Embryonic facial prominence (tissue), 1 donor: ENCODE data around the gene KLK10.

Experiments
- DNase-seq: peaks from one replicate; pipeline ENCODE4 v3.0.0-alpha.2; 2016; ENCODE audit errors: extremely low spot score

The KLK10 gene

DNA sequence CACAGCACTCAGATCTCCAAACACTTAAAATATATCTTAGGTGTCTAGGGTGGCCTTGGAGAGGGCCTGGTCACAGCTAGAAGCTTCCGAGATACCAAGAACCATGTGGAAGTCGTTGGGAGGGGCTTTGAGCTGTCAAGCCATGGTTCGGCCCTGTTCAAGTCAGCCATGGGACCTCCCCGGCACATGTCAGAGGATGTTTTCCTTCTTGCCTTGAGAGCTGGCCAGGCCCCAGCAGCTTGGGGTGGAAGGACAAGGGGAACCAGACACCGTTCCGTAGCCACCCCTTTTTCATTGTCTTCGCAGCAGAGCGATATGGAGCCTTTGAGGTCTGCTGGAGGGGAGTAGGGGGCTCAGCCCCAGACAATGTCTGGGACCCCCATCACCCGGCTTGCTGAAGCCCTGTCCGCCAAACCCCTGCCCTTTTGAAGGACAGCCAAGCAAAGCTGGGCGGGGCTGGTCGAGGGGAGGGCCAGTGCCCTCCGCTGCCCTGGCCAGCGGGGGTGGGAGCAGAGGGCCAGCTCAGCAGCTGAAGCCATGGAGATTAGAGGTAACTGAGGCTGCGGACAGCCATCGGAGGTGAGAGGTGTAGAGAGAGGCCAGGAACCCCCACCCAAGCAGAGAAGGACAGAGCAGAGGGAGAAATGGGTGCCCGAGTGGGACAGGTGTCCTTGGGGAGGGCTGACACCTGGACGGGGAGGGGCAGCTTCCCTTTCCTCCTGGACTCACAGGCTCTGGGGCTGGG lies 6.5 kb upstream of the KLK10 start:
- no peak for DNase-seq

DNA sequence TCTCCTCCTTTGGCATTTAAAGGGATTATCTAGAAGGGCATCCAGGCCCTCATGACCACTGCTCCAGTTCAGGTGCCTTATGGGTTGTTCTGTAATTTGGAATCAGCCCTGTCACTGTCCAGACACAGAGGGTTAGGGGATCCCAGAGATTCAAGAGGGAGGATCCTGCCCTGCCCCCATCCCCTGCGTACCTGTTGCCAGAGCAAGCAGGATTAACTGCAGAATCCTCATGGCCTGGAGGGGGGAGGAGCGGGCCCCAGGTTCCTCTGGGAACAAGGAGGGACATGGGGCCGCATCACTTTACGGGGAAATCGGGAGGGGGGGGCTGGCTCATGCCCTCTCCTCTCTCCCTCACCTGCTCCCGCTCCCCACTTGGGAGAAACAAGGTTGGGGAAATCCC lies 5.9 kb upstream of the KLK10 start:
- no peak for DNase-seq

DNA sequence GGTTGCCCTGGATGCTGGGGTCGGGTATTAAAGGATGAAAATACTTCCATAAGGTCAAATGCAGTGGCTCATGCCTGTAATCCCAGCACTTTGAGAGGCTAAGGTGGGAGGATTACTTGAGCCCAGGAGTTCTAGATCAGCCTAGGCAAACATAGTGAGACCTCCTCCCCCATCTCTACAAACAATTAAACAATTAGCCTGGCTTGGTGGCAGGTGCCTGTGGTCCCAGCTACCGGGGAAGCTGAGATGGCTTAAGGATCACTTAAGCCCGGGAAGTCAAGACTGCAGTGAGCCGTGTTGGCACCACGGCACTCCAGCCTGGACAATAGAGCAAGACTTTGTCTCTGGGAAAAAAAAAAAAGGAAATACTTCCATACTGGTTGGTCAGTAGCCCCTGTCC lies 5.4 kb upstream of the KLK10 start:
- DNase-seq, result no peak

DNA sequence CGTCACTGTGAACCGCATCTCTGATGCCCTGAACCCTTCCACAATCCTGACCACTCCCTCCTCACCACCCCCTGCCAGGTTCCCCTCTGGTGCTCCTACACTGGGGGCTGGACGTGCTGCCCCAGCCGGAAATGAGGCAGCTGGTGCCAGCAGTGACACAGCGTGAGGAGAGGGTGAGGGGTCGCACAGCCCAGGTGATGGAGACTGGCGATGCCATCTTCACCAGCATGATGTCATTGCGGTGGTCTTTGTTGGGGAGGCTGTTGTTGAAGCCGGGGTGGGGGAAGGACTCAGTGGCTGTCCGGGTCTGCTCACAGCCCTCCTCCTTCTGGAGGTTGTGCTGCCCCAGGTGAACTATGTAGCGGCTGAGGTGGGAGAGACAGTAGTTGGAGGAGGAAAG lies 4.4 kb upstream of the KLK10 start:
- DNase-seq, result no peak

DNA sequence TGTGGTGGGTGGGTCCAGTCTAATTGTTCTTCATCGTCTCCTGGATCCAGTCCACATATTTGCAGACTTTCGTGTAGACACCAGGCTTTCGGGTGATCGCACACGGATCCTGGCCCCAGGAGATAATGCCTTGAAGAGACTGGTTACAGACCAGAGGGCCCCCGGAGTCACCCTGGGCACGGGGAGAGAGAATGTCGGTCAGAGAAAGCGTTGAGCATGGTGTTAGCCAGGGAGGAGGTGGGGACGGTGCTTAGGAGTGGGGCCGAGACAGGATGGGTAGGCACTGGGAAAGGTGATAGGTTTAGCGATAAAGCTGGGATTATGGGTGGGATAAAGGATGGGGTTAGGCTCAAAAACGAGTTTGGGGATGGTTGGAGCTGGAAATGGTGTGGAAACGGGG lies 3.0 kb upstream of the KLK10 start:
- DNase-seq, result no peak

DNA sequence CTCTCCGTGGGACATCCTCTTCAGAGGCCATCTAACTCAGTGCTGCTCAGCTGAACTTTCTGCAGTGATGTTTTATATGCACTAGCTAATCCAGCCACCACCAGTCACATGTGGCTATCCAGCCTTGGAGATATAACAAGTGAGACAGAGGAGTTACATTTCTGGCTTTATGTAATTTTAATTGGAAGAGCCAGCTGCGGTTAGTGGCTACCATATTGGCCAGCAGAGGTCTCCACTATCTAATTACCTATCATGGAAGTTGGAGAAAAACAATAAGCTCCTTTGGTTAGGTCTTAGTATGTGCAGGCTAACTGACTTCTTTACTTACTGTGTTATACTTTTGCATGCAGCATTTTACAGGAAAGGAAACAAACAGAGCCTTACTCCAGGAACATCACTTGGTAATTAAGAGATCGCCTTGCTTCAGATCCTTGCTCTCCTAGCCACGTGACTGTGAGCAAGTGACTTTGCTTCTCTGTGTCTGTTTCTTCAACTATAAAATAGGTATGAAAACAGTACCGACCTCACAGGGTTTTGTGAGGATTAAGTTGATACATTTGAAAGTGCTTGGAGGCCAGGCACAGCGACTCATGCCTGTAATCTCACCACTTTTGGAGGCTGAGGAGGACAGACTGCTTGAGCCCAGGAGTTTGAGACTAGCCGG lies 1.6 kb upstream of the KLK10 start:
- no peak for DNase-seq

DNA sequence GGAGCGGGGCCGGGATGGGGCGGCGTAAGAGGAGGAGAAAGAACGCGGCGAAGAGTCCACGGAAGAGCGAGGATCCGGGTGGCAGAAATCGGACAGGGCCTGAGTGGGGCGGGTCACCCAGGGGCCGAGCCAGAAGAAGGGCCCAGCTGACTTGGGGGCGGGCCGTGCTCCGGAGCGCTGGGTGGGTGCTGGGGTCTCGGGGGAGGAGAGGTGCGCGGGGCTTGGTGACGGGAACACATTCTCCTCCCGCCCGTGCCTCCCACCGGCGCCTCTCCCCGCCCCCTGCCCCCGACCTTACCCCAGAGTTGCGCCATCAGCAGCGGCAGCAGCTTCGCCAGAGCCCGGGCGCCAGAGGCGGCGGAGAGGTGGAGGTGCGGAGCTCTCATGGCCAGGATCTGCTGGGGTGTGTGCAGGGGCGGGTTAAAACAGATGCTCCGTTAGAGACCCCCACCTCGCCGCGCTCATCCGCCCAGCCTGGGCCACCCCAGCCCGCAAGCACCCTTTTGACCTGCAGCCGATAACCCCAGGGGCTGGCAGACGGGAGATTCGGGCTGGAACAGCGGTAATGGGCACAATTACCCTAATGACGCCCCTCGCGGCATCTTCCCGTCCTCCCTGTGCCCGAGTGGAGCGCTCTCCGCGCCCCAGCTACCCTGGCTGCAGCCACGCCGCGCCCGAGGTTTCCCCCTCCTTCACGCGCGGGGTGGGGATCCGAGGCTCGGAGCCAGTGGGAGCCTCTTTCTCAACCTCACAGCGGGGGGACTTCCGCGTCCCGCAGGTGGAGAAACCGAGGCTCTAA lies 565 bp downstream of the KLK10 start:
- DNase-seq, result no peak

DNA sequence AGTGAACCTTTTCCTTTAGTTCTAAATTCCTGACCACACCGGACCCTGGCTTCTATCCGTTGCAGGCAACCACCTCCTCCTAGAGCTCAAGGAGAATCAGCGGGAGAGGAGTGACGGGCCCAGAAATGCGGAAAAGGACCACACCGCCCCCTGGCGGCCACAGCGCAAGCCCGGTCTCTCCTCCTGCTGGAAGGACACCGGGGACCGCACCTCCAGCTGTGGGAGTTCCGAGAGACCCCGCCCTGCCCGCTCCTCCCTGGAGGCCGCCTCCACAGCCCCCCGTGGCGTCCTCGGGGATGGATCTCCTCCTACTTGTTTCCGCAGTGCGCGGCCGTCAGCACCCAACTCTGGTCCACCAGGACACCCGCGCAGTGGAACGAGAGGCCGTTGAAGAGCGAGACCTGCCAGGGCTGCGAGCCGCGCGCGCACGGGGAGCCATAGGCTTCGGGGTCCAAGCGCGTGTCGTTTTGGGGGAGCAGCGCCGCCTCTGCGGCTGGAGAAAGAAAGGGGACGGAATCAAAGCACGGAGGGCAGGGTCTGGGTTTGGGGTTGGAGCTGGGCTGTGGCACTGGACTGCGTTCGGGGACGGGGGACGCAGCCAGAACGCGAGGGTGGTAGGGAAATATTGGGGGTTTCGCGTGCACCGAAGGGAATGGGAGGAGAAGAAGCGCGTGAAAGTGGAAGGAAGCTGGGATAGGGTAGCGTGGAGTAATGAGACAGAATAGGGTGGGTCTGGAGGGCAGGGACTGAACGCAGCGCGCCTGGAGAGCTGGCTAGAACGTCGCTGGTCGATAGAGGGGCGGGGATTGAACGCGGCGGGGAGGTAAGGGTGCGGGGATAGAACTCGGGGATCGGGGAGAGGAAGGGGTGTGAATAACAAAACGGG lies 2.5 kb downstream of the KLK10 start:
- DNase-seq, result no peak

DNA sequence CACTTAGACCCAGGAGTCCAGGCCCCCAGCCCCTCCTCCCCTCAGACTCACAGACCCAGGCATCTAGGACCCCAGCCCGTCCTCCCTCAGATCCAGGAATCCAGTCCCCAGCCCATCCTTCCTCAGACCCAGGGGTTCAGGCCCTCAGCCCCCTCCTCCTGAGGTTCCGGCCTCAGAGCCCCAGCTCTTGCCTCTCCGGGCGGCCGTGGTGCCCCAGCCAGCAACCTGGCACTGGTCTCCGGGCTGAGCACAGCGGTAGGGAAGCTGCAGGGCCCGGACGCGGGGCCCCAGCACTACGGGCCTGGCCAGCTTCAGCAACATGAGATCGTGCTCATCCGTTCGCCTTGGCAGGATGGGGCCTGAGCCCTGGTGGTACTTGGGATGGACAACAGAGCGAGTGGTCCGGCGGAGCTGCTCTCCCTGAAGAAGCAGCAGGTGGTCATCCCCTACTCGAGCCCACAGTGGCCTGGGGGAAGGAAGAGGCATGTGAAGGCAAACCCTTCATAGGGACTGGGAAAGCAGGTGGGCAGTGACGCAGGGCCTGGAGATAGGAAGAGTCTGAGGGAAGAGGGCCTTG lies 3.7 kb downstream of the KLK10 start:
- no peak for DNase-seq

DNA sequence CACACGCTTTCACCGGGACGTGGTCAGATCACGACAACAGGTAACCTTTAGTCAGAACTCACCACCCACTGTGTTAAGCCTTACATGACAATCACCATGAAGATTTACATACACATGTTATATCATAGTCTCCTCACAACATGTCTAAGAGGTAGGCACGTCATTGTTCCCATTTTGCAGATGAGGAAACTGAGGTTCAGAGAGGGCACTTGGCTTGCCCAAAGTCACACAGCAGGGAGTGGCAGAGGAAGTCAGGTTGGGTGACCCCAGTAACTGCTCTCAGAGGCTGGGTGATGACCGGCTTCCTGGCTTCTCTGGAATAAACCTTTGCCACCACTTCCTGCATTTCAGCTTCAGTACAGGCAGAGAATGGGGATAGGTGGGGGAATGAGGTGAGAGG lies 5.3 kb downstream of the KLK10 start:
- DNase-seq, result no peak

DNA sequence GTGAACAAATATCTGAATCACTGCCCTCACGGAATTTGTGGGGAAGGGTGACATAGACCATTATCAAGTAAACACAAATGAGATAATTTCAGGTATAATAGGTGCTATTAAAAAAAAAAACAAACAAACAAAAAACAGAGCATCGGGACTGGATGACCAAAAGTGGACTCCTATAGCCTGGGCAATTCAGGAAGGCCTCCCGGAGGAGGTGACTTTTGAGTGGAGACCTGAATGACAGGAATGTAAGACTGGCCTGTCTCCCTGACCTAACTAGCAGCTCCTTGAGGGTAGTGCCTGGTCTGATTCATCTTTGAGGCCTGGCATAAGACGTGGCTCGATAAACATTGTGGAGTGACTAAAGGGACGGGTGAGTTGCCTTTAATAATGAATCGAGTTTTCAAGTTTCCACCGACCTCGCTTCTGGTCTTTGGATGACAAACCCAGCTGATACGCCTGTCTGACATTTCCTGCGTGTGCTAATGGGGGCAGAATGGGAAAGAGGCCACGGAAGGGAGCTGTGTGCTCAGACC lies 6.8 kb downstream of the KLK10 start:
- DNase-seq, result no peak

DNA sequence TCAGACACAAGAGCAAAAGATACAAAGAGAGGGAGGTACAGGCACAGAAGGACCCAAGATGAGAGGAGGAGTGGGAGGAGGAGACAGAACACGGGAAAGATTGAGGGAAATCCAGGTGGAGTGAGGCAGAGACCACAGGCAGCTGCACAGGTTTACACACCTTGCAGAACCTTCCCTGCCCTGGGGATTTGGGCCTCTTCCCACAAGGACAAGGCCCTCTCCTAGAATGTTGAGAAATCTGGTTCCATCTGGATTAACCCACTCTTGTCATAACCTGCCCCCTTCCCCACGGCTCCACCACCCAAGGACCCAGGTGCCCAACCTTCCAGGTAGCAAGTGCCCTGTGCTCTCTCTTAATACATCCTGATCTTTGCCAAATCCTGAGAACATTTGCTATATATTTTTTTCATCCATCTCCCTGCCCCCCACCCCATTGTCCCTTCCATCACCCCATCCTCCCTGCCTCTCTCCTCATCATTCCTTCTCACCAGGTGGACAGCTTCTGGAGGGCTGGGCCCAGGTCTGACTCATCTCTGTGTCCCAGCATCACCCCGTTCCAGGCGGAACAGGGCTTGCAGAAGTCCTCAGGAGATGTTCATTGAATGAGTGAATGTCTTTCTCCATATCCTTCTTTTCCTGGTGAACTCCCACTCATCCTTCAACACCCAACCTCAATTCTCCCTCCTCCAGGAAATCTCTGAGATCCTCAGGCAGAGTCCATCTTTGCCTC lies 9.3 kb downstream of the KLK10 start:
- no peak for DNase-seq

DNA sequence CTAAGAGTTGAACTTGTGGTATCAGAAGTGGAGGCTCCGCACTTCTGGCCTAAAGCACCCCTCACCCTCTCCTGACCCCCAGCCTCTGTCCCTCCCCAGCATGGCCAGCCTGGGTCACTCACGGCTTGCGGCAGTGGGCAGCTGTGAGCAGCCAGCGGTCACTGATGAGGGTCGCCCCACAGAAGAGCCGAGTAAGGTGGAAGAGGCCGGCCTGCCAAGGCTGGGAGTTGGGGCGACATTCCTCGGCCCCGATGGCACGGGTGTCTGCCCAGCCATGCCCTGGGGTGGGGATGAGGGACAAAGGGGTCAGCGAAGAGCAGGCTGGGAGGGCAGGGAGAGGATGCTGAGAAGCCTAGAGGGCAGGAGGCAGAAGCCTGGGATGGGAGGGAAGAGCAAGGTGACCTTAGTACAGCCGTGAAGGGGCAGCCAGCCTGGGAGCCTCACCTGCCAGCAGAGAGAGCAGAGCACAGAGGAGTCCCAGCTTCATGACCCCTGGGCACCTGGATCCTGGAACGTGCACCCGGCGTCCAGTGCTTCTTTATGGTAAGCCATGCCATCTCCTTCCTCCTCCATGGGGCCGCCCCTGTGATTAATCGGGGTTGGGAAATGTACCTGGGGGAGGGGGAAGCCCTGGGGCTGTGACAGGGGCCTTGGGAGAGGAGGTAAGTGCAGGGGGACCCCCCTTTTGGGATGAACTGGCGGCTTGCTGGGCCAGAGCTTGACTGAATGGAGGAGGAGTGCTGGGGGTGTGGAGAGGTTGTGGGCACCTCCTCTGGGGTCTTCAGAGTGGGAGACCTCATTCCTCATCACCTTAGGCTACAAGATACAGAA lies 10.2 kb downstream of the KLK10 start:
- DNase-seq, result no peak

DNA sequence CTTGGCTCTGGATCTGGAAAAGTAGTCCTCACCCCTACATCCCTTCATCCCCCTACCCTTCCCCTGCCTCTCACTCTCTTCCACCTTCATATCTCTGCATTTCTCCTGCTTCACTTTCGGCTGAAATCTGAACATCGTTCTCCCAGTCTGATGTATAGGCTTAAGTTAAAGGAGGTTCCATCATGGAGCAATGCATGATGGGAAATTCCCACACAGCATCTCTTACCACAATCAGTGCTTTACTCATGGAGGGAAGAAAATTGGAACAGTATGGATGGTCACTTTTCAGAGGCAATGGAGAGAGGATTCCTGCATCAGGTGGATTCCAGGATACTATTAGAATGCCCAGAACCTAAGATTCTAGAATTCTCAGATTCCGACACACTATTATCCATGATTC lies 12.0 kb downstream of the KLK10 start:
- DNase-seq, result no peak

DNA sequence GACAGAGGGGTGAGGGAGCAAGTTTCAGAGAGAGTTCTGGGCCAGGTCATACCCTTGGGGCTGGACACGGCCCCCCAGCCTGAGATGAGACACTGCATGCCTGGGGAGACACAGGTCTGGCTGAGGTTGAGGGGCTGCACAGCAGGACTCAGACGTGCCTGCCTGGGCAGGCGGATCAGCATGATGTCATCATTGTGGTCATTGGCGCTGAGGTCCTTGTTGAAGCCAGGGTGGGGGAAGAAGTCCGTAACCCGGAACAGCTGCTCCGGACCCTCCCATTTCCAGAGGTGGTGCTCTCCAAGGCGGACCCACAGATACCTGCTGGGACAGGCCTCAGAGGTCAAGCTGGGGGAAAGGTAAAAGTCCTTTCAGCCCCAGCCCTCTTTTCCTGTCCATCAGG lies 13.1 kb downstream of the KLK10 start:
- DNase-seq, result no peak

DNA sequence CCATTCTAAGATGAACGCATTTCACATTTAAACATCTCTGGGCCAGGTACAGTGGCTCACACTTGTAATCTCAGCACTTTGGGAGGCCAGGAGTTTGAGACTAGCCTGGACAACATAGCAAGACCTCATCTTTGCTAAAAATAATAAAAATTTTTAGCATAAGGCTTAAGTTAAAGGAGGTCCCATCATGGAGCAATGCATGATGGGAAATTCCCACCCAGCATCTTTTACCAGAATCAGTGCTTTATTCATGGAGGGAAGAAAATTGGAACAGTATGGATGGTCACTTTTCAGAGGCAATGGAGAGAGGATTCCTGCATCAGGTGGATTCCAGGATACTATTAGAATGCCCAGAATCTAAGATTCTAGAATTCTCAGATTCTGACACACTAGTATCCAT lies 14.3 kb downstream of the KLK10 start:
- DNase-seq, result no peak

DNA sequence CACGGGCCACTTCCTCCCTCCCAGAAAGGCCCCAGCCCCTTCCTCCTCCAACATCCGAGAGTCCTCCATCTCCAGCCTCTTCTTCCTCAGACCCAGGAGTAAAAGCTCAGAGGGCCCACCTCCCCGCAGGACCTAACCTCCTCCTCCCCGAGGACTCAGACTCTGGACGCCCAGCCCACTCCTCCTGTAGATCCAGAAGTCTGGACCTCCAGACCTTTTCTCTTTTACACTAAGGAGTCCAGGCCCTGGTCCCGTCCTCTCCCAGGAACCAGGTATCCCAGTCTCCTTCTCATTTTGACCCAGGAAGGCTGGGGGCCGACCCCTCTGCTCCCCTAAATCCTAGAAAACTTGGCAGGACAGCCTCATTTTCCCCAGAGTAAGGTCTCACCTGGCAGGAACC lies 16.2 kb downstream of the KLK10 start:
- DNase-seq, result no peak

DNA sequence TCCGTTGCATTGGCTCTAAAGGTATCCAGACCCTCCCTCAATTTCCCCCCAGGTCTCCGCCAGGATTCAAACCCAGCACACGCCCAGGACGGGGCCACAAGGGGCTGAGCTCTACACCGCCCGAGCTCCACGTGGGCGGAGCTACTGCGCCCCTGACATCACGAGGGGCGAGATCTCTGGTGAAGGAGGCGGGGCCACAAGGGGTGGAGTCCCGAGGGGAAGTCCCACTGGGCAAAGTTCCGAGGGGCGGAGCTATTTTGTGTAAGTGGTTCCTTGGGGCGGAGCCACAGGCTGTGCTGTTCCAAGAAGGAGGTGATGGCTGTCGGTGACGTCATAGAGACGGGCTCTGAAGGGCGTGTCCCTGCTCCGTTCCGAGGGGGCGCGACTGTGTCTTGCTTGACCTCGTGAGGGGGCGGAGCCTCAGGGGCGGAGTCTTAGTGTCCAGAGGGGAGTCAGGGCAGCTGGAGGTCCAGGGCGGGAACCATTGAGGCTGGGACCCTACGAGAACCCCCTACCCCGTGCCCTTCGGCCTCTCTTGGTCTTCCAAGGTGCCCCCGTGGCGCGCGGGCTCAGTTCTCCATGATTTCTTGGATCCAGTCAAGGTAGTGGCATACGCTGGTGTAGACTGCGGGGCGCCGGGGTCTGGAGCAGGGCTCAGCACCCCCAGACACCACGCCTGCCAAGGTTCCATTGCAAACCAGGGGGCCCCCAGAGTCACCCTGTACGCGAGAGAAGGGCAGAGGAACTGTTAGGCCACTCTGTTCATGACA lies 16.8 kb downstream of the KLK10 start:
- no peak for DNase-seq

DNA sequence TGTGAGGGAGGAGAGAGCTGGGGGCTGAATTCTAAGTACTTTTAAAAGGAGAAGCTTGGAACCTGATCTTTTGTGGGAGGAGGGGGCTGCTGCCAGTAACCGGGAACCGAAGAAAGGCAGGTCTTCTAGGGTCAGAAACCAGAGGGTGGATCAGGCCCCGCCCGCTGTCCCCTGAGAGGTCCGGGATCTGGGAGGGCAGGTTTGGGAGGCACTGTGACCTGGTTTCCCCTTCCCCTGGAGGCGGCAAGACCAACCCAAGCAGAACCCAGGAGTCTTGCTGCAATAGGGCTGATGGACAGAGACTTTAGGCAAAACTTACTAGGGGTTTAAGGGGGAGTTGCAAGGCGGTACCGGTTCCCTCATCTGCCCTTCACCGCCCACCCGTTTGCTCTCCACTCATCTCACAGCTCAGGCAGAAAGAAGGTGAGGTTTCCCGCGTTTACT lies 17.4 kb downstream of the KLK10 start:
- DNase-seq, result no peak
